Middle frontal gyrus (tissue), 1 donor: ENCODE results near the gene PHLPP2.
"Not testable (repeated sequence)": the region's sequence is repeated elsewhere in the genome, so short reads cannot be mapped to it uniquely, and the experiment has no call there.

Experiments used
- DNase-seq: peaks from one replicate; pipeline ENCODE4 v3.0.0-alpha.2; 2015; ENCODE audit warnings: low spot score; ENCODE audit errors: extremely low spot score

Gene PHLPP2

DNA sequence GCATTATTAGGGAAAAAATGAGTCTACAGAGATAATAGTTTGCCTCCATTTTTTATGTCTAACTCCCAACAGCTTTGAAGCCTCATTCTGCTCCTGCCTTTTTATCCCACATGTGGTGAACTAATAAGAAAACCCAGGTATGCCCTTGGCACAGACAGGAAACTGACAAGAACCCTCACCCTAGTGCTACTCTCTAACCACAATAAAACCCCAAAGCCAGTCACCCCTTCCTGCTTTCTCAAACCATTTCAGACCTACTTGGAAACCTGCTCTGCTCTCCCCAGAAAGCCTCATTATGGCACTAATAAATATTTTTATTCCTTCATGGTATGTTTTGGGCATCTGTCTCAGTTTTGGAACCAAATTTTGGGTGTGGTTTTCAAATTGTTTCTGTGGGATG is 102.4 kb downstream of the PHLPP2 start:
- DNase-seq: no peak

DNA sequence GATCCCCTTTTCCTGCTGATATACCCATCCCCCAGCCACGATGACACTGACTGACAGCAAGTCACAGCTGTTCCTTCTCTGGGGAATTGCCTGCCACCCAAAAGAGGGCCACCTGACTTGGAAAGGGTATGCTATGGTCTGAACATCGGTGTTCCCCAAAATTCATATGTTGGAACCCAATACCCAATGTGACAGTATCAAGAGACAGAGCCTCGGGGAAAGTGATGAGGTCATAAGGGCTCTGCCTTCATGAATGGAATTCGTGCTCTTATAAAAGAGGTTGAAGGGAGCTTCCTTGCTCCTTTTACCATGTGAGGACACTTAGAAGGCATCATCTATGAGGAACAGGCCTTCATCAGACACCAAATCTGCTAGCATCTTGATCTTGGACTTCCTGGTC is 106.1 kb downstream of the PHLPP2 start:
- DNase-seq: no peak

DNA sequence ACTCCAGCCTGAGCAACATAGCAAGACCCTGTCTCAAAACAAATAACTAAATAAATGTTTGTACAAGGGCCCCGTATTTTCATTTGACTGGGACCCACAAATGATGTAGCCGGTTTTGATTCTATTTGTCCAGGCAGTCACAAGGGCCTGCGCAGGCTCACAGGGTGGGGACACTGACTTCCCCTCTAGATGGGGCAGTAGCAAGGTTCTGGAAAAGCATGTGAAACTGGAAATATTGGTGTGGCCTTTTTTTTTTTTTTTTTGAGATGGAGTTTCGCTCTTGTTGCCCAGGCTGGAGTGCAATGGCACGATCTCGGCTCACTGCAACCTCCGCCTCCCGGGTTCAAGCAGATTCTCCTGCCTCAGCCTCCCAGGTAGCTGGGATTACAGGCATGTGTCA is 109.5 kb downstream of the PHLPP2 start:
- not testable (repeated sequence) for DNase-seq

DNA sequence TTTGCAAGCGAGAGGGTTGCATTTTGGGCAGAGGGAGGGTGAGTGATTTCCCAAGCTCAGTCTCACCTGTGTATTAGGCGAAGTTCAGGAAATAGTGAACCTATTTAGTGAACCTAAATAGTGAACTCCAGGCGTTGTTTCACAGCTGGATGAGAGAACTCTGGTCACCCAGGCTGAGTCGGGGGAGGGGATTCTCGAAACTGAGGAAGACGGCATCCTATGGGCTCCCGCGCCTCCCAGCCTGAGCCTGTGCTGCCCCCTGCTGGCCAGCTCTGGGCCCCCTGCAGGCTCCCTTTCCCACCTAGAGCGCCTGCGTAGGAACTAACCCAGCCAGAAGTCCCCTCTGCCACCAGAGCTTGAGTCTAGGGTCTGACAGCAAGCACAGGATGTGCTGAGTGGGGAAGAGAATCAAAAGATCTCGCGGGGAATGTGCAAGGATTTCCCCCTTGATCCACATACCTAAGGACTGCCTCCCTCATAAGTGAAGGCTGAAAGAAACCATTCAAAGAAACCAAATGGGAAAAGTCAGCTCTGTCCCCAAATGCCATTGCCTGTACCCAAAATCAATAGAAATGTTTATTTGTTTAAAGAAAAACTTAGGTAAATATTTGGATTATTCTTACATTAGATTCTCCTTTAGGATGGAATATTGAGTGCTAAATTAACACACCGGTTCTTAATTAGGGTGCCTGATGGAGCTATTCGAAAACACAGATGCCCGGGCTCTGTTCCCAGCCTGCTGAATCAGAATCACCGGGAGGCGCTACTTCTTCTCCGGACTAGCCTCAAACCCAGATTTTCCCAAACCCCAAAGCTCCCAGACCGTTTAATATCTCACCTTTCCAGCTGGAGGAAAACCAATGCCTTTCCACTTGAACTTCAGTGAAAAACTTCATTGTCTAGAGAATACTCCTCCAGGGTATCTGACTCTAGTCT is 113.3 kb downstream of the PHLPP2 start:
- no peak for DNase-seq

DNA sequence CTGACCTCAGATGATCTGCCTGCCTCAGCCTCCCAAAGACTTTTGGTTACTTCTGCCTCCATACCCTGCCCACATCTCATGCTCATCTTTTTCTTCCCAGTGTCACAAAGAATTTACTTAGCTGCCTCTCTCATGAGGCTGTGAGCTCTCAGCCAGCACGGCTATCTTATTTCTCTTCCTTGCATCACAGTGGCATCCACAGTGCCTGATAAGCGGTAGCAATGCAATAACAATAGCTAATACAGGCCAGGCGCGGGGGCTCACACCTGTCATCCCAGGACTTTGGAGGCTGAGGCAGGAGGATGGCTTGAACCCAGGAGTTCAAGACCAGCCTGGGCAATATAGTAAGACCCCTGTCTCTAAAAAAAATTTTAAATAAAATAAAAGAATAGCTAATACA is 114.1 kb downstream of the PHLPP2 start:
- no peak for DNase-seq

DNA sequence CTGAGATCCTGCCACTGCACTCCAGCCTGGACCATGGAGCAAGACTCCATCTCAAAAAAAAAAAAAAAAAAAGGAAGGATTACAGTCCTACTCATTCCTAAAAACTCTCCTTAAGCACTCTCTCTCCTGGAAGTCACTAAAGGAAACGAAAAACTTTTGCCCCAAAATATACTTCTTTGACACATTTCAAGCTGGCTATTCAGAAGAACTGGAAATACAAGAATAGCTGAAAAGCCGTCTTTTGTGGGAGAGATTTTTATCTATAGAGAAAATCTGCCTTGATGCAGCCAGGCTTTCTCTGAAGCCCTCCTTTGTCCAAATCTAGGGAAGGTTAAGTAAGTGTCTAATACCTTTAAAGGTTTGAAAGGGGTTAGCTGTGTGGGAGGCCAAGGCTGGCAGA is 115.4 kb downstream of the PHLPP2 start:
- DNase-seq: no peak

DNA sequence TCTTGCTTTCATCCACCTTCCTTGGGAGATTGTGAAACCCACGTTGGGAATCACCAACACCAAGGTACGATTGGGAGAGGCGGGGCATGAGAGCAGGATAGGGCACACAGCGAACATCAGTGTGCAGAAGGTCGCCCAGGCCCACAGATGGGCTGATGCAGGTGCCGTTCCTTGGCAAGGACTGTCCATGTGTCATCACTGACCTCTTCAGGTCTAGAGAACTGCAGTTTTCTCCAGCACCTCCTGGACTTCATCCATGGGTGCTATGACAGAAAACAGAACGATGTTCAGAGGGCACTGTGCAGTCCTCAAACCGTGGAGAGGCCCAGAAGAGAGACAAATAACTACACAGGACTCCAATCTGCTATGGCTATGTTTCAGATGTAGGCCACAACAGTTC is 123.7 kb downstream of the PHLPP2 start:
- DNase-seq: no peak

DNA sequence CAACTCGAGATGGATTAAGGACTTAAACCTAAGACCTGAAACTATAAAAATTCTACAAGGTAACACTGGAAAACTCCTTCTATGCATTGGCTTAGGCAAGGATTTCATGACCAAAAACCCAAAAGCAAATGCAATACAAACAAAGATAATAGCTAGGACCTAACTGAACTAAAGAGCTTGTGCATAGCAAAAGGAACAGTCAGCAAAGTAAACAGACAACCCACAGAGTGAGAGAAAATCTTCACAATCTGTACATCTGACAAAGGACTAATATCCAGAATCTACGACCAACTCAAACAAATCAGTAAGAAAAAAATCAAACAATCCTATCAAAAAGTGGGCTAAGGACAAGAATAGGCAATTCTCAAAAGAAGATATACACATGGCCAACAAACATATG is 126.1 kb downstream of the PHLPP2 start:
- DNase-seq: not testable (repeated sequence)

DNA sequence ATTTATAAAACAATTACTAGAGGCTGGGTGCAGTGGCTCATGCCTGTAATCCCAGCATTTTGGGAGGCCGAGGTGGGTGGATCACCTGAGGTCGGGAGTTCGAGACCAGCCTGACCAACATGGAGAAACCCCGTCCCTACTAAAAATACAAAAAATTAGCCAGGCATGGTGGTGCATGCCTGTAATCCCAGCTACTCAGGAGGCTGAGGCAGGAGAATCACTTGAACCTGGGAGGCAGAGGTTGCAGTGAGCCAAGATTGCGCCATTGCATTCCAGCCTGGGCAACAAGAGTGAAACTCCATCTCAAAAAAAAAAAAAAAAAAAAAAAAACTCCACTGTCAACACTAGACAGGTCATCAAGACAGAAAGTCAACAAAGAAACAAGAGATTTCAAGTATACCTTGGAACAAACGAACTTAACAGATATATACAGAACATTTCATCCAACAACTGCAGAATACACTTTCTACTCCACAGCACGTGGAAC is 129.1 kb downstream of the PHLPP2 start:
- DNase-seq: not testable (repeated sequence)
